ENCODE measurements around the gene TMC5. TPM values are rescaled to one million over a fixed set of nuclear protein-coding genes. Genes with fewer than 3 reads are reported as not detected.

TMC5 gene
- total and polyA plus RNA-seq, 2 of the 4 experiments (the other 2 are of a cell fraction) = not detected

- CTCF ChIA-PET = no interaction called here
- H4K5ac ChIP-seq (ENCODE audit: low read depth, low read length) = no peak overlapping the region; the same call in 1 of the 2 replicates
- H3K4me1 ChIP-seq (ENCODE audit: control insufficient read depth, insufficient read depth, low read length) = peaks cover 1% of the 10 kb centered on the region; the same call in 1 of the 2 replicates
- dilution Hi-C loops (cut with HindIII; ENCODE audit: low sequenced_read_pairs, unreplicated experiment) = no loop called here
- H3K56ac ChIP-seq (ENCODE audit: extremely low read depth, insufficient read depth, low read length) = no peak overlapping the region
- no peak overlapping the region for H3K18ac ChIP-seq (ENCODE audit: low read depth, low read length)
- H2AK5ac ChIP-seq (ENCODE audit: low read depth, low read length) = no peak overlapping the region
- peaks cover 3% of the 10 kb centered on the region for H3K9me1 ChIP-seq (ENCODE audit: insufficient read depth, low read length)
- H3K27ac ChIP-seq (ENCODE audit: insufficient read depth, low read length) = no peak overlapping the region
- no peaks in the 10 kb centered on the region for H4K20me1 ChIP-seq (ENCODE audit: insufficient read depth, low read length)
- no peak overlapping the region for H2BK15ac ChIP-seq (ENCODE audit: low read depth, low read length)
- peak overlapping the region; percentile 86 for H3K4me3 ChIP-seq (ENCODE audit: insufficient read depth, low read depth, low read length)
- no peak overlapping the region for H4K91ac ChIP-seq (ENCODE audit: insufficient read depth, low read depth, low read length)
- ATAC-seq (ENCODE audit: low read depth) (no peak), DNase-seq (no peak)
- H2BK120ac ChIP-seq (ENCODE audit: low read depth, low read length) = no peak overlapping the region
- H3K79me1 ChIP-seq (ENCODE audit: low read depth in 1 of 2, low read length in 2 of 2) = peaks cover 23 to 46% of the 10 kb centered on the region in 2 experiments
- peak overlapping the region; percentile 78 for H3K4me2 ChIP-seq (ENCODE audit: low read depth, low read length)
- TF ChIP-seq SMC3 (IDR thresholded peaks at IDR 0.05; ENCODE audit: low read depth, low read length) = no peak
- TF ChIP-seq FOS (IDR thresholded peaks at IDR 0.05; ENCODE audit: low read depth, low read length) = no peak
- no peak for TF ChIP-seq CTCF (conservative IDR thresholded peaks at IDR 0.05; ENCODE audit: low read depth, low read length)
- TF ChIP-seq RFX5 (IDR thresholded peaks at IDR 0.05; ENCODE audit: low read depth, low read length) = no peak
- TF ChIP-seq MAZ (IDR thresholded peaks at IDR 0.05; ENCODE audit: borderline replicate concordance, low read depth, low read length) = no peak
- no peak for TF ChIP-seq POLR2A (IDR thresholded peaks at IDR 0.05; ENCODE audit: low read depth, low read length)
- TF ChIP-seq BHLHE40 (IDR thresholded peaks at IDR 0.05; ENCODE audit: low read depth, low read length) = no peak
- H3K27me3 ChIP-seq (ENCODE audit: control insufficient read depth, insufficient read depth, low read length) = no peaks in the 10 kb centered on the region
- peak overlapping the region in 1 of 2 experiments; percentile 32; a peak in 1 of 4 replicates for H4K8ac ChIP-seq (ENCODE audit: low read depth in 2 of 2, low read length in 2 of 2)
- H3K9me3 ChIP-seq (ENCODE audit: control insufficient read depth, insufficient read depth, low read length) = no peaks in the 10 kb centered on the region
- H2BK5ac ChIP-seq (ENCODE audit: low read depth, low read length, poor library complexity, severe bottlenecking) = no peak overlapping the region
- 0 out of 2 replicates have a peak overlapping the region, but pooled peaks have one; percentile 57 for H3K14ac ChIP-seq (replicated peaks; ENCODE audit: low read depth, low read length)
- H2AK9ac ChIP-seq (replicated peaks; ENCODE audit: low read depth, low read length, poor library complexity) = no peak overlapping the region
- in situ Hi-C loops (cut with MboI; ENCODE audit: low sequenced_read_pairs) = no loop called here
- no peak overlapping the region for H2BK20ac ChIP-seq (ENCODE audit: low read depth, low read length)
- POLR2A ChIA-PET (ENCODE audit: unreplicated experiment) = no interaction called here
- no TSS peak for BruUV-seq (replicated peaks)
- H3K23ac ChIP-seq (ENCODE audit: low read depth, low read length) = no peak overlapping the region
- peaks cover 3% of the 10 kb centered on the region; the same call in 1 of the 2 replicates for H3K36me3 ChIP-seq (ENCODE audit: control insufficient read depth, insufficient read depth, low read length)
- intact Hi-C loops (cut with micrococcal nuclease) = no loop called here
- no peak overlapping the region for H3K4ac ChIP-seq (ENCODE audit: low read depth, low read length)
- no CpG with 5 or more reads among the region's 2 CpGs for WGBS, 2 experiments (ENCODE audit: extremely low coverage in 2 of 2, insufficient read length in 1 of 2)
- peak overlapping the region; percentile 76; the same call in 1 of the 2 replicates for H3K9ac ChIP-seq (ENCODE audit: low read depth, low read length)
- peak overlapping the region; percentile 99 for H2AFZ ChIP-seq (replicated peaks; ENCODE audit: low read length, poor library complexity)
Measured at GRCh38 chr16:19525385-19525723, 107.7 kb downstream of the TMC5 start.

Data from IMR-90 (cell line).